ENCODE data around the gene GOLGA6L9.
"Not testable (repeated sequence)": the region's sequence is repeated elsewhere in the genome, so short reads cannot be mapped to it uniquely, and the experiment has no call there.

GOLGA6L9 gene

DNA sequence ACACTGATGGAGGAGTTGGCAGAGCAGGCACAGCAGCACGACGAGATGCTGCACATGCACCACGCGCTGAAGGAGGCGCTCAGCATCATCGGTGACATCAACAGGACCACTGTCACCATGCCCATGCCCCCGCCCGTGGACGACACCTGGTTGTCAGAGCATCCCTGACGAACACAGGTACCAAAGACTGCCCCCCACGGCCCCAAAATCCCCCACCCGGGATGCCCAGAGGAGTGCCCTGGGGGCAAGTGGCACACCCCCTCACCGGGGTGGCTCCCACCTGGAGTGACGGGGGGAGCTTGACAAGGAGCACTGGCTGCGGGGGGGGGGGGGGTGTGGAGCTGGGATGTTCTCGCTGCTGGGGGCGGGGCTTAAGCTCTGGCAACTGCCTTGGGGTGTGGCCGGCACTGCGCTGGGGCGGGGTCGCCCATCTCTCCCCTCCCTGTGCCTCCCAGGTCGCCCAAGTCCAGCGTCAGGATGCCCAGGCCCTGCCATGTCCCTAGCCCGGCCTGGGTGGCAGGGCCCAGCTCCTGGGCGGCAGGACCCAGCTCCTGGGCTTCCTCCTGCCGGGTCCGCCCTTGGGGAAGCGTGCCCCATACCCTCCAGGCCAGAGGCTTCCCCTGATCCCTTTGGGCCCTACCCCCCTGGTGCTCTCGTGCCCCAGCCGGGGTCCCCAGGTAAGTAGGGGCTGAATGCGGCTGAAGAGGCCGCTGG, 42.8 kb downstream of the GOLGA6L9 start:
- DNase-seq, result peak; percentile 26

DNA sequence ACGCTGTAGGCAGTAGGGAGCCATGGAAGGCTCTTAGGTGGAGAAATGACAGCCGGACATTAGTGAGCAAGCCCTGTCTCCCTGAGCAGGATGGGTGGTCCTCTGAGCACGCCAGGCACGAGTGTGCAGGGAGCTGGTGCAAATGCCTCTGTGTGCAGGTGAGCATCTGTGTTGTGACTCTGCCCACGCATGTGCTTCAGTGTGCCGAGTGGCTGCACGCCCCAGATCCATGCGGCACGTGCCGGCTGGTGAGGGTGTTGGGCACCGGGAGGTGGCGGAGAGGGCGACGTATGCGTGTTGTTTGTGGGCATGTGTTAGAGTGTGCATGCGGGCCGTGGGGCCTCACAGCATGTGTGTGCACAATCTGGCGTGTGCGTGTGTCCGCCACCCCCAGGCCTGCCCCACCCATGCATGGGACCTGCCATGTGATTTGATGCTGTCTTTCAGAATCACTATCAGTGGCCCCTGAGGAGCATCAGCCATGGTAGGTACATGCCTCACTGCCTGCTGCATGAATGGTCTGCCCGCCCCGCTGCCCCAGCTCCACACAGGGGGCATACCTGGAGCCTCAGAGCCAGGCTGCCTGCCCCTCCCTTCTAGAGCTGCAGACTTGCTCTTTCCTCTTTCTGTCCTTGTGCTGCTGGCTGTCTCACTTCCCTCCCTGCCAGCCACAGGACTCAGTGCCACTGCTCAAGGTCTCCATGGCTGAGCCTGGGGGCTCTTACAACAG, 45.1 kb downstream of the GOLGA6L9 start:
- DNase-seq, result not testable (repeated sequence)

DNA sequence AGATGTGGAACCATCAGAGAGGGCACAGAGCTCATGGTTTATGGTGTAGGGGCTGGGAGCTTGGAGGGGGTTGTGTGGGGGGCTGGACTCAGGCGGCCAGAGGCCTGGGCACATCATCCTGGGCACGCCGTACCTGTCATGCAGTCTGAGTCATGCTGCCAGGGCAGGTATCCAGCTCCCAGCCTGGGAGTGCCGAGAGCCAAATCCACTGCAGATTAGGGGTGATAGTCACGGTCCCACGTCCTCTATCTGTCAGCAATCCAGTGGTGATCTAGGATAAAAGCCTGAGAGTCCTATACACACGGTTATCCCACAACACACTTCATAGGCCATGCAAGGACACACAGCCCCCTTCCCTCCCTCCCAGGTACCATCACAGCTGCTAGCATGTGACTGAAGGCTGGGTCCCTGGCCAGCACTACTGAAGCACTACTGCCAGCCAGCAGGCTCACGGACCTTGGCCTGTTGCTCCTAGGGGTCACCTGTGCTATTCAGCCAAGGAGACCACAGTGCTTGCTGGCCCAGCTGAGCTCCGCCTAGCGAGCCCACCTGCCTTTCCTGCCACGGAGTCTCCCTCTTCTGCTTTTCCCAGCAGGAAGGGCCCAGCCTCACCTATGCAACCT, 45.8 kb downstream of the GOLGA6L9 start:
- not testable (repeated sequence) for DNase-seq

DNA sequence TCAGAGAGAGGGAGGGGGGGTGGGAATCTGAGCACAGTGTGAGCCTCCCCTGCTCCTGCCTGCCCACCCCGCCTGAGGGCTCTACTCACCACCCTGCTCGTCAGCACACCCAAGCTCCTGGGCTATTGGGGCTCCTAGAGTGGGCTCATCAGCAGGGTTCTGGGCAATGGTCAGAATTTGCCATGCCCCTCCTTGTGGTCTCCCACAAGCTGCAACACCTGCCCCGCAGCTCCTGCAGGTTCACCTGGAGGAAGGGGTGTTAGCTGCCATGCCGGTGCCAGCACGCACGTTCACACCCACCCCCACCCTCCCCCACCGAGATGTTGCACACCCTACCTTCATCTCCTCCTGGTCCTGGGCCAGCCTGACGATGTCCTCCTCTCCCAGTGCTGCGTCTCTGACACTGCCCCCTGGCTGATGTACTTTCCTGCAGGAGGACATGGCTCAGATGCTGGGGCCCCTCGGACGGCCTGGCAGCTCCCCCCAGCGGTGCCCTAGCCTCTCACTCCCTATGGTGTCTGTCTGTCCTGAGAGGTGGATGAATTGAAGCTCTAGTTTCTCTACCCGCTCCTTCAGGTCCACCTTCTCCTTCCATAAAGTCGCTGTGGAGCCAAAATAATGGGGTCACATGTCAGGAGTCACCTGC, 47.2 kb downstream of the GOLGA6L9 start:
- peak; percentile 11 for DNase-seq

DNA sequence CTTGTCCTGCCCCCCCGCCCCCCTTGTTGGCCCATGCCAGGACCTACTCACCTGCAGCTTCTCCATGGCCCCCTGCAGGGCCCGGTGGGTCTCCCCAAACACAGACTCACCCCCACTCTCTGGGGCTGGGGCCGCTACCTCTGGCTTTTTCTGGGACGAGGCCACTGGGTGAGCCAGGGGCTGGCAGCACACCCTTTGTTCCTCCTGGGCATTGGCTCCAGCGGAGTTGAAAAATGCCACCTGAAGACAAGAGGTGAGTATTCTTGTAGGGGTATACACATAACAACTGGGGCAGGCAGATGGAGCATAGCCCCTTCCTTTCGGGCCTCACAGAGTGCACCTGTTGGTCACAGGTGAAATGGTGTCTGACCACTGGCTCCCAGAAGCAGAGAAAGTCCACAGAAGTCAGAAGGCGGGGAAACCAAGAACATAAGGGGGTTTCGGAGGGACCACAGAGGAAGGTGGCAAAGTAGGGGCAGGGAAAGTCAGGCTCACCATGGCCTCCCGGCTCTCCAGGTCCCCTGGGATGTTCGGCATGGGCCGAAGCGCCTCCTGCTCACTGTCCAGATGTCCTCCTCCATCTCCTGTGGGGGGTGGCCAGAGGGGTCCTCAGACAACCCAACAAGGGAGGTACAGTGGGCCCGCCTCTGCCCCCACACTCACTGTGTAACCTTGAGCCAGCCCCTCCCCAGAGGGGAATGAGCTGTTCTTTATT, 47.9 kb downstream of the GOLGA6L9 start:
- not testable (repeated sequence) for DNase-seq
